CD4-positive, alpha-beta T cell treated with Interleukin-21 for 1 hour (primary cell): ENCODE measurements around the gene STX1B.
A peak's percentile ranks its signal among the peaks of the same experiment; 100 is the strongest.

Experiments used
- DNase-seq: peaks from one replicate; pipeline ENCODE4 v3.0.0-alpha.2; 2020

Gene STX1B

GRCh38 chr16:30972872-30973271 lies 37.6 kb downstream of the STX1B start:
- no peak for DNase-seq

- no peak for DNase-seq
Measured at GRCh38 chr16:30971298-30971697, 39.1 kb downstream of the STX1B start.

GRCh38 chr16:30969246-30969842 lies 41.1 kb downstream of the STX1B start:
- DNase-seq, result no peak

DNA sequence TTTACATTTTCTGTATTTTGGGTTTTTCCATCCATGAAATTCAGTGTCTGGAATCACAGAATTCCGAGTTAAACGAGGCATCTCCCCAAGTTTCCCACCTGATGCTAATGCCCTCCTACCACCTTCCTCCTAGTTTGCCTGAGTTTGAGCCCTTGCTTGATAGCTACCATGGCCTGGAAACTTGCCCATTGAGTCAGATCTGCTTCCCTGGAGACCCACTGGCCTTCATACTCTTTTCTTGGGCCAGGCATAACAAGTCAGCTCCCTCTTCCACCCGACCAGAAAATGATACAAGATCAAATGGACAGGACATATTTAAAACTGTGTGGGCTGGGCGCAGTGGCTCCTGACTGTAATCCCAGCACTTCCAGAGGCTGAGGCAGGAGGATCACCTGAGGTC lies 42.6 kb downstream of the STX1B start:
- no peak for DNase-seq

DNA sequence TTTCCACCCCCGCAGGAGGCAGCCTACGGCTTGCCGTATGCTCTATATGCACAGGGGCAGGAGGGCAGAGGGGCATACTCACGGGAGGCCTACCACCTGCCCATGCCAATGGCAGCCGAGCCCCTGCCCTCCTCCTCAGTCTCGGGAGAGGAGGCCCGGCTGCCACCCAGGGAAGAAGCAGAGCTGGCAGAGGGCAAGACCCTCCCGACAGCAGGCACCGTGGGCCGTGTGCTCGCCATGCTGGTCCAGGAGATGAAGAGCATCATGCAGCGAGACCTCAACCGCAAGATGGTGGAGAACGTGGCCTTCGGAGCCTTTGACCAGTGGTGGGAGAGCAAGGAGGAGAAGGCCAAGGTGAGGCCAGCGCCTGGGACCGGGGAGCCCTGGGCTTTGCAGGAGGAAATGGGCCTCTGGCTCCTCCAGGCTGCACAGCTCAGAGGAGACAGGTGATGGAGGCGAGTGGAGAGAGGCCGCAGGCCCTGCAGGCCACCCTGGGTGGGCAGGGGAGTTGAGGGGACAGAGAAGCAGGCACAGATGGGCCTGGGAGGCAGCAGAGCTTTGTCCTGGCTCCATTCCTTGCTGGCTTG lies 44.3 kb downstream of the STX1B start:
- no peak for DNase-seq

DNA sequence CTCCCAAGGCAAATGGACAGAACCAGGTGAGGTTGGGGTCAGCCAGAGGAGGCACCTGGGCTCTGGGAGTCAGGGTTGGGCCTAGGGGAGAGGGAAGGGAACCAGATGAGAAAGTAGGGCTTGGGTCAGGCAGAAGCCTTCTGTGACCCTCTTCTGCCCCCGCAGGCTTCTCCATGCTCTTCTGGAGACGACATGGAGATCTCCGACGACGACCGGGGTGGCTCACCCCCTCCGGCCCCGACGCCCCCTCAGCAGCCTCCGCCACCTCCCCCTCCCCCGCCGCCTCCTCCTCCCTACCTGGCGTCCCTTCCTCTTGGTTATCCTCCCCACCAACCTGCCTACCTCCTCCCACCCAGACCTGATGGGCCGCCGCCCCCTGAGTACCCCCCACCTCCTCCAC lies 45.0 kb downstream of the STX1B start:
- no peak for DNase-seq

DNA sequence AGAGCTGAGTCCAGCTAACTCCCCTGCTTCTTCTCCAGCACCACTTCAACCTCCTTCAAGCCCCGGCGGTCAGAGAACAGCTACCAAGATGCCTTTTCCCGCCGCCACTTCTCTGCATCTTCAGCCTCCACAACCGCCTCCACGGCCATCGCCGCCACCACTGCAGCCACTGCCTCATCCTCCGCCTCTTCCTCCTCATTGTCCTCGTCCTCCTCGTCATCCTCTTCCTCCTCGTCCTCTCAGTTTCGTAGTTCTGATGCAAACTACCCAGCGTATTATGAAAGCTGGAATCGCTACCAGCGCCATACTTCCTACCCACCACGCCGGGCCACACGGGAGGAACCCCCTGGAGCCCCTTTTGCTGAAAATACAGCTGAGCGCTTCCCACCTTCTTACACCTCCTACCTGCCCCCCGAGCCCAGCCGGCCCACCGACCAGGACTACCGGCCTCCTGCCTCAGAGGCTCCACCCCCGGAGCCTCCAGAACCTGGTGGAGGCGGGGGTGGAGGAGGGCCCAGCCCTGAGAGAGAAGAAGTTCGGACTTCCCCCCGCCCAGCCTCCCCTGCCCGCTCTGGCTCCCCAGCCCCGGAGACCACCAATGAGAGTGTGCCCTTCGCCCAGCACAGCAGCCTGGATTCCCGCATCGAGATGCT lies 45.7 kb downstream of the STX1B start:
- DNase-seq, result no peak

GRCh38 chr16:30963925-30964511 lies 46.4 kb downstream of the STX1B start:
- no peak for DNase-seq

- DNase-seq, result no peak
Measured at GRCh38 chr16:30961384-30961783, 49.1 kb downstream of the STX1B start.

DNA sequence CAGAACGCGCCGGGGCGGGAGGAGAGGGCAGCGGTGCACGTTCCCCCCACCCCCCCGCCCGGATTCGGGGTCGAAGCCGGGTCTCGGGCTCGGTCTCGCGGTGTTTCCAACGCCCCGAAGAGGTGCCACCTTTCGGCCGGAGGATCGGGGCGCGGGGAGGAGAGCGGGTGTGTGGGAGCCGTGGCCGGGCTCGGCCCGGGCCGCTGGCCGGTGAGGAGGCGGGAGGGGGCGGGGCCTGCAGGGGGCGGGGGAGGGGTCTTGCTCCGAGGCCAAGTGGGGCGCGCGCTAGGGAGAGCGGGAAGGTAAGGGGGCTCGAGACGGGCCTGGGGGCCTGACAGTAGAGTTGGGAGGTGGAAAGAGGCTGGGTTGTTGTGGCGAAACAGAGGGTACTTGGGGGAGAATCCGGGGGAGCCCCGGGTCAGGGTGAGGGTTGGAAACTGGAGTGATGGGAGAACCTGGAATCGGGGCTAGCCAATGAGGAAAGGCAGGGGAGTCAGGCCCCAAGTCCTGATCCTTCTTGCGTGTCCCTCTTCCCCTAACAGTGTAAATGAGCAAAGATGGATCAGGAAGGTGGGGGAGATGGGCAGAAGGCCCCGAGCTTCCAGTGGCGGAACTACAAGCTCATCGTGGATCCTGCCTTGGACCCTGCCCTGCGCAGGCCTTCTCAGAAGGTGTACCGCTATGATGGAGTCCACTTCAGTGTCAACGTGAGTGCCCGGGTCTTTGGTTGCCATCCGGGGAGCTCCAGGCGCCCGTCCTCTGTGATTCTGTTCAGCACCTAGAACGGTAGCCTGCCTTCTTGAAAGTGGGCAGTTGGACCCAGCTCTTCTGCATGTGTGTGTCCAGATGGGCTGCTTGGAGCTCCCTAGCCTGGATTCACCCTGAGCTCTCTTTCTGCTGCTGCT lies 52.0 kb downstream of the STX1B start:
- no peak for DNase-seq

DNA sequence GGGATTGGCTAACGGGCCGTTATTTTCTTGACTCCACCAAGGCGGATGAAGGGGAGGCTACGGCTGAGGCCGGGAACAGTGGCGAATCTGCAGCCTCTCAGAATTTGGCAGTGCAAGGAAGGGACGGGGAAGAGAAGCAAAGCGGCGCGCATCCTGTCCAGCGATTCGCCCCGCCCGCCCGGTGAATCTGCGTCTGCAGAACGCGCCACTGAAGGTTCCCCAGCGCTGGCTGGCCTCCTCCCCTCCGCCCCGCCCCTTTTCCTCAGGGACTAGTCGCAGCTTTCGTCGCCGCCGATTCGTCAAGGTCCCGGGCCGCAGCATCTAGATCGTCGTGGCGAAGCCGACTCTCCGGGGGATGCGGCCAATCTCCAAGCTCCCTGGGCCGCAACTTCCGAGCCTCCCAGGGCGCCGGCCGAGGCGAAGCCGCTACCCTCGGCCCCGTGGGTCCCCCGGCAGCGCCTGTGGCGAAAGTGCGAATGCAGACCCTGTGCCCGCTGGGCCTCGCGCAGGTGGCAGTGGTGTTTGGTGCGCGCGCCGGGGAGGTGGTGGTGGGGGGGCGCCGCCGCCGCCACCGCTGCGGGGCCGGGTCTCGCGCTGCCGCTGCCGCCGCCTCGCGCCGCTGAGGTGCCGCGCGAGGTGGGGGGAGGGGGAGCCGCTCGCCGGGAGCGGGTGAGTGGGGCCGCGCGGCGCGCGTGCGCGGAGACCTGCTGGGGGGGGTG lies 52.8 kb downstream of the STX1B start, which contains the start of gene SETD1A:
SETD1A (plus strand) TSS at position 299 of the 719 bp plus-strand sequence. CDS start 978 bp downstream, outside the sequence.
- DNase-seq, result peak; percentile 97

- DNase-seq, result peak; percentile 87
Measured at GRCh38 chr16:30956601-30957455, 53.6 kb downstream of the STX1B start.

- DNase-seq, result no peak
Measured at GRCh38 chr16:30954993-30955392, 55.4 kb downstream of the STX1B start.

DNA sequence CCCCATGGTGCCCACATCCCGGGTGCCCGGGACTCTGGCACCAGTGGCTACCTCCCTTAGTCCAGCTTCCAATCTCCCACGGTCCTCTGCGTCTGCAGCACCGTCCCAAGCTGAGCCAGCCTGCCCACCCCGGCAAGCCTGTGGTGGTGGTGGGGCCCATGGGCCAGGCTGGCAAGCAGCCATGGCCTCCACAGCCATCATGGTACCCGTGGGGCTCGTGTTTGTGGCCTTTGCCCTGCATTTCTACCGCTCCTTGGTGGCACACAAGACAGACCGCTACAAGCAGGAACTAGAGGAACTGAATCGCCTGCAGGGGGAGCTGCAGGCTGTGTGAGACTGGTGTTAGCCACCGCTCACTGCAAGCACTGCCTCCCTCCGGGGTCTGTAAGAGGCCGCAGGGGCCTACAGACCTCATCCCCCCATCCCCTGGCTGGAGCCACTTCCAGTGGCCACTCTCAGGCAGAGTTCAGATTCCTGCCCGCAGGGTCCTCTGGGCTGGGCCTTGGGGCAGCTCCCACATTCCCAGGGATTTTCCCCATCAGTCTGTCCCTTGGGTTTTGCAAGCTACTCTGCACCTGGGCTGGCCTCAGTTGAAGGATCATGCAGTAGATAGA lies 56.8 kb downstream of the STX1B start:
- peak; percentile 73 for DNase-seq

DNA sequence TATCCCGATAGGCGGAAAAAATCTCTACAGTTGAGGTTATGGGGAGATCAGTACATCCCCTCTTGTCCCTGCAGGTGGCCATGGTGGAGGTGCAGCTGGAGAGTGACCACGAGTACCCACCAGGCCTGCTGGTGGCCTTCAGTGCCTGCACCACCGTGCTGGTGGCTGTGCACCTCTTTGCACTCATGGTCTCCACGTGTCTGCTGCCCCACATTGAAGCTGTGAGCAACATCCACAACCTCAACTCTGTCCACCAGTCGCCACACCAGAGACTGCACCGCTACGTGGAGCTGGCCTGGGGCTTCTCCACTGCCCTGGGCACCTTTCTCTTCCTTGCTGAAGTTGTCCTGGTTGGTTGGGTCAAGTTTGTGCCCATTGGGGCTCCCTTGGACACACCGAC lies 57.3 kb downstream of the STX1B start:
- no peak for DNase-seq

GRCh38 chr16:30951750-30952149 lies 58.7 kb downstream of the STX1B start:
- DNase-seq, result no peak

DNA sequence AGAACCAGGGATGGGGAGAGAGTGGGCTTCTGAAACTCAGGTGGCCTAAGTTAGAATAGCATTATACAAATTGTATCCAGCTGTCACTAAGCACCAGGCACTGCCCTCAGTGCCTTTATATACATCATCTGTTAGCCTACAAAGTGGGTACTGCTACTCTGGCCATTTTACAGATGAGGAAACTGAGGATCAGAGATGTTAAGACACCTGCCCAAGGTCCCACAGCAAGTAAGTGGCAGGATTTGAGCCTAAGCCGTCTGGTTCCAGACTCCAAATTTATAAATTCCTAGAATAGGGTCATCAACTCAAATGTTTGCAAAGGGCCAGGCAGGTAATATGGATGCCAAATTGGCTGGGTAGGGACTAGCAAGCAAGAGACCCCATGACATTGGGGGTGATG lies 59.2 kb downstream of the STX1B start:
- DNase-seq, result no peak

- DNase-seq, result no peak
Measured at GRCh38 chr16:30950516-30951065, 59.8 kb downstream of the STX1B start.

DNA sequence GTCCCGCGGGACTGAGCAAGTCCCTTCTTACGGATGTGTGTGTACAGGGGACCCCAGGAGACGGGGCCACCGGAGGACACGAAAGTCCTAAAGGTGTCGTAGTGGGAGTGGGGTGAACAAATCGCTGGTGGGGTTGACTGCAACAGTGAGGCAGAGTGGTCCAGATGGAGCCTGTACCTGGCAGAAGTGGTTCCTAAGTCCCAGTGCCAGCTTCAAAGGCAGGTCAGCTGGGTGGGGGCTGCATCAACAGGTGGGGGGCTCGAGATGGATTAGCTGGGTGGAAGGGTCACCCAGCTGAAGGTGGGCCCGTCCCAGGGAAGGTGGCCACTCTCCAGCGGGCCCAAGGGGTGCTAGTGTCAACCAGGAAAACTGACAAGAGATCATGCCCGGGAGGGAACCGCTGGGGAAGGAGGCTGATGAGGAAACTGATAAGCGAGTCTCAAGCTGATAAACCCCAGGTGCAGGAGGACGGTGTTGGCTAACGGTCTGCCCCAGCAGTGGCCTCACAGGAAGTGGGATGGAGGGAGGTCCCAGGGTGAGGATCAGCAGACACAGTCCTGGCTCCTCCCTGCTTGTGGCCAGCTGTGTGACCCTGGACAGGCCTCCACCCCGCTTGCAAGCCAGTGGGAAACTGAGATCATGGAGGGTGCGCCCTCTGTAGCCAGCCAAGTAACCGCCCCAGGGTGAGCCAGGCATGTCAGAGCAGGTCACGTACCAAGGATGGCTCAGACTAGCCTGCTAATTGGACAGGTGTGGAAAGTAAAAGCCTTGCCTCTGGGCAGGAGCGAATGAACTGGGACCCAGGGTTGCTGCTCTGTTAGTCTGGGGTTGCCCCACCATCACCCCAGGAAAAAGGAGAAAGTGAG lies 60.6 kb downstream of the STX1B start:
- DNase-seq, result peak; percentile 28
